SW480 (cell line): ENCODE data around the gene TLR10.
"Not testable (repeated sequence)": the region's sequence is repeated elsewhere in the genome, so short reads cannot be mapped to it uniquely, and the experiment has no call there.

Source experiments
- DNase-seq: peaks from one replicate; pipeline ENCODE4 v3.0.0-alpha.2; 2016; ENCODE audit warnings: low spot score

The TLR10 gene

GRCh38 chr4:38802561-38803355, 20.0 kb upstream of the TLR10 start:
- no peak for DNase-seq

- no peak for DNase-seq
Observed at GRCh38 chr4:38800961-38801450, 18.2 kb upstream of the TLR10 start.

- no peak for DNase-seq
Observed at GRCh38 chr4:38800366-38800765, 17.6 kb upstream of the TLR10 start.

- no peak for DNase-seq
Observed at GRCh38 chr4:38795087-38795486, 12.3 kb upstream of the TLR10 start.

- DNase-seq, result no peak
Observed at GRCh38 chr4:38794051-38794450, 11.3 kb upstream of the TLR10 start.

GRCh38 chr4:38791010-38791409, 8.2 kb upstream of the TLR10 start:
- no peak for DNase-seq

- DNase-seq, result no peak
Observed at GRCh38 chr4:38788317-38788716, 5.5 kb upstream of the TLR10 start.

- DNase-seq, result no peak
Observed at GRCh38 chr4:38787693-38788092, 4.9 kb upstream of the TLR10 start.

GRCh38 chr4:38785901-38786402, 3.2 kb upstream of the TLR10 start:
- DNase-seq, result no peak

GRCh38 chr4:38785041-38785790, 2.4 kb upstream of the TLR10 start:
- no peak for DNase-seq

GRCh38 chr4:38784141-38784540, 1.4 kb upstream of the TLR10 start:
- DNase-seq, result no peak

- DNase-seq, result no peak
Observed at GRCh38 chr4:38783109-38783460, 295 bp upstream of the TLR10 start.

- DNase-seq, result no peak
Observed at GRCh38 chr4:38781854-38782261, 932 bp downstream of the TLR10 start.

- no peak for DNase-seq
Observed at GRCh38 chr4:38780833-38781484, 1.8 kb downstream of the TLR10 start.

- DNase-seq, result no peak
Observed at GRCh38 chr4:38779790-38780189, 3.0 kb downstream of the TLR10 start.

- DNase-seq, result not testable (repeated sequence)
Observed at GRCh38 chr4:38777925-38778324, 4.9 kb downstream of the TLR10 start.

GRCh38 chr4:38775326-38775725, 7.5 kb downstream of the TLR10 start:
- no peak for DNase-seq

GRCh38 chr4:38774181-38774955, 8.4 kb downstream of the TLR10 start:
- no peak for DNase-seq

GRCh38 chr4:38770281-38770680, 12.5 kb downstream of the TLR10 start:
- not testable (repeated sequence) for DNase-seq

GRCh38 chr4:38769857-38770256, 12.9 kb downstream of the TLR10 start:
- DNase-seq, result no peak

- no peak for DNase-seq
Observed at GRCh38 chr4:38769441-38769840, 13.3 kb downstream of the TLR10 start.

GRCh38 chr4:38768968-38769394, 13.8 kb downstream of the TLR10 start:
- no peak for DNase-seq
